GM23248 (cell line): ENCODE measurements around the gene IGF1R. TPM values are rescaled to one million over a fixed set of nuclear protein-coding genes. Genes with fewer than 3 reads are reported as not detected.

ENCODE experiments used
- DNase-seq: peaks from one replicate; pipeline ENCODE4 v3.0.0-alpha.2; 2015
- H2AFZ ChIP-seq: fragments of 200-600 bp; sonication (generic); 2 replicates; pipeline ENCODE4 v1.6.1; 2016; ENCODE audit warnings: antibody characterized with exemption
- H3F3A ChIP-seq: fragments of 200-600 bp; sonication (generic); 2 replicates; pipeline ENCODE4 v1.6.1; 2016; ENCODE audit warnings: mild to moderate bottlenecking, antibody characterized with exemption, mixed run types; ENCODE audit not compliant: insufficient read depth
- H3K27ac ChIP-seq: fragments of 200-600 bp; sonication (generic); 2 replicates; pipeline ENCODE4 v1.5.1; 2016; ENCODE audit warnings: mild to moderate bottlenecking
- H3K27me3 ChIP-seq: fragments of 200-600 bp; sonication (generic); replicated peaks from 2 replicates; pipeline ENCODE4 v1.6.1; 2016; ENCODE audit warnings: mild to moderate bottlenecking; ENCODE audit not compliant: insufficient read depth
- H3K36me3 ChIP-seq: fragments of 200-600 bp; sonication (generic); 2 replicates; pipeline ENCODE4 v1.6.1; 2016; ENCODE audit warnings: low read depth, mild to moderate bottlenecking
- H3K4me1 ChIP-seq: fragments of 200-600 bp; sonication (generic); 2 replicates; pipeline ENCODE4 v1.6.1; 2016; ENCODE audit warnings: mild to moderate bottlenecking; ENCODE audit not compliant: insufficient read depth
- H3K4me2 ChIP-seq: fragments of 200-600 bp; sonication (generic); one replicate; pipeline ENCODE4 v1.6.1; 2016; ENCODE audit warnings: mild to moderate bottlenecking; ENCODE audit not compliant: unreplicated experiment
- H3K4me3 ChIP-seq: fragments of 200-600 bp; sonication (generic); 2 replicates; pipeline ENCODE4 v1.5.1; 2016; ENCODE audit warnings: mild to moderate bottlenecking
- H3K79me2 ChIP-seq: fragments of 200-600 bp; sonication (generic); 2 replicates; pipeline ENCODE4 v1.6.1; 2016; ENCODE audit warnings: mild to moderate bottlenecking; ENCODE audit not compliant: insufficient read depth
- H3K9ac ChIP-seq: fragments of 200-600 bp; sonication (generic); 2 replicates; pipeline ENCODE4 v1.6.1; 2016; ENCODE audit warnings: mild to moderate bottlenecking
- H3K9me2 ChIP-seq: fragments of 200-600 bp; sonication (generic); 2 replicates; pipeline ENCODE4 v1.6.1; 2016; ENCODE audit warnings: mixed run types, mild to moderate bottlenecking, moderate library complexity; ENCODE audit not compliant: insufficient read depth
- H3K9me3 ChIP-seq: fragments of 200-600 bp; sonication (generic); one replicate; pipeline ENCODE4 v1.6.1; 2017; ENCODE audit warnings: low read depth
- H4K20me1 ChIP-seq: fragments of 200-600 bp; sonication (generic); 2 replicates; pipeline ENCODE4 v1.6.0; 2016; ENCODE audit not compliant: insufficient read depth
- EZH2 ChIP-seq: fragments of 200-600 bp; sonication (generic); IDR thresholded peaks from 2 replicates; pipeline ENCODE4 v1.6.1; 2018; ENCODE audit warnings: antibody characterized with exemption, mild to moderate bottlenecking; ENCODE audit not compliant: insufficient read depth, poor library complexity, severe bottlenecking
- EZH2phosphoT487 ChIP-seq: fragments of 200-600 bp; sonication (generic); IDR thresholded peaks from 2 replicates; pipeline ENCODE4 v1.6.1; 2018; ENCODE audit warnings: antibody characterized with exemption, moderate library complexity, mild to moderate bottlenecking, low read depth; ENCODE audit not compliant: insufficient read depth
- WGBS, 2 experiments: methylation state at CpG; one replicate each; pipeline ENCODE4 v1.1.6; 2015 to 2017; ENCODE audit warnings: low lambda C conversion rate in 2 of 2, low coverage in 1 of 2; ENCODE audit errors: missing lambda C conversion rate in 2 of 2; 5-methylcytosine and 5-hydroxymethylcytosine counted together
- in situ Hi-C: fragments of 300-500 bp; cut with MboI; formaldehyde crosslinking; loops from 2 replicates; pipeline ENCODE4 v1.15.0; 2020
- polyA plus RNA-seq: library from polyadenylated mRNA; unstranded; fragments of >200 nt; fragmentation: Nextera tagmentation; extraction: Ambion mirVana; gene quantifications from 2 replicates; pipeline ENCODE4 v1.2.1, GENCODE V29; 2016
- total RNA-seq: library from RNA; depleted of rRNA; stranded (reverse); fragments of >200 nt; shearing (Covaris generic); gene quantifications from 2 replicates; pipeline ENCODE4 v1.2.3, GENCODE V29; 2014

IGF1R gene
- total and polyA plus RNA-seq, 2 experiments from 2014 or later, result 22.0 to 48.6 TPM

DNA sequence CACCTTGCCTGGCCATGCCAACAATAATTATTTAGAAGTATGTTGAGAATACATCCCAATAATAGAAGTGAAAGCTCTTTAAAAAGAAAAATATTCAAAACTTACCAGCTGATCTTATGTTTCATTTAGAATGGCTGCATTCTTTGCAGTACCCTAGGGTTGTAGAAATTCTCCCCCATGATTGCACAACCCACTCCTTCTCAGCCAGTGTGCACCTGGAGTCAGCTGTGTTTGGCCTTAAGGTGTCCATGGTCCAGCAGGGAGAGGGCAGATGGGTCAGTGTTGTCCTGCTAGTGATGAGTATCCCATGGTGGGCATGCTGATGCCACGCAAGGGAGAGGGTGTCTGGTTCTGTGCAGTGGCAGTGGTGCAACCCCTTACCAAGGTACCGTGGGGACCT lies 117.3 kb downstream of the IGF1R start:
- H3K4me1 ChIP-seq, result peaks cover 6% of the 10 kb centered on the region; the same call in 1 of the 2 replicates
- no peak for TF ChIP-seq EZH2
- TF ChIP-seq EZH2phosphoT487, result no peak

GRCh38 chr15:98767692-98768091 lies 119.4 kb downstream of the IGF1R start:
- in situ Hi-C loops, result no loop called here
- Histone ChIP-seq H2AFZ (no peak overlapping the region), H3K79me2 (peaks cover 100% of the 10 kb centered on the region), H3K9me3 (no peaks in the 10 kb centered on the region), H3K27ac (no peak overlapping the region), H3K4me3 (no peak overlapping the region), H3K4me2 (no peak overlapping the region), H3K9me2 (no peaks in the 10 kb centered on the region), H4K20me1 (peaks cover 25% of the 10 kb centered on the region), H3K9ac (no peak overlapping the region), H3K36me3 (no peaks in the 10 kb centered on the region), H3K27me3 (no peaks in the 10 kb centered on the region), H3F3A (no peaks in the 10 kb centered on the region), H3K4me1 (no peaks in the 10 kb centered on the region)
- DNase-seq, result no peak
- TF ChIP-seq EZH2phosphoT487 (no peak), EZH2 (no peak)
- WGBS, 2 experiments, result 88 to 89% methylated on average over 4 of the region's 4 CpGs

More for the DNA sequence above, 117.3 kb downstream of the IGF1R start:
- Histone ChIP-seq H3K4me3 (no peak overlapping the region), H3K4me2 (no peak overlapping the region), H3K9ac (no peak overlapping the region), H3K79me2 (peaks cover 100% of the 10 kb centered on the region), H3K9me2 (no peaks in the 10 kb centered on the region), H3K36me3 (no peaks in the 10 kb centered on the region), H3K27me3 (no peaks in the 10 kb centered on the region), H3K27ac (no peak overlapping the region), H3F3A (no peaks in the 10 kb centered on the region), H3K9me3 (no peaks in the 10 kb centered on the region), H2AFZ (no peak overlapping the region), H4K20me1 (peaks cover 22% of the 10 kb centered on the region)
- WGBS, 2 experiments, result 98 to 100% methylated on average over 2 of the region's 2 CpGs
- in situ Hi-C loops, result no loop called here
- no peak for DNase-seq

- DNase-seq, result no peak
- Histone ChIP-seq H3F3A (no peaks in the 10 kb centered on the region), H3K79me2 (peaks cover 100% of the 10 kb centered on the region), H3K36me3 (no peaks in the 10 kb centered on the region), H3K9me2 (no peaks in the 10 kb centered on the region), H3K4me2 (no peak overlapping the region), H3K27me3 (no peaks in the 10 kb centered on the region), H3K9me3 (no peaks in the 10 kb centered on the region), H4K20me1 (peaks cover 22% of the 10 kb centered on the region), H3K9ac (no peak overlapping the region), H3K4me3 (no peak overlapping the region), H2AFZ (no peak overlapping the region), H3K27ac (no peak overlapping the region), H3K4me1 (no peaks in the 10 kb centered on the region)
- in situ Hi-C loops, result no loop called here
- 92 to 98% methylated on average over 6 of the region's 6 CpGs for WGBS, 2 experiments
- TF ChIP-seq EZH2, result no peak
- no peak for TF ChIP-seq EZH2phosphoT487
Measured at GRCh38 chr15:98769867-98770266, 121.5 kb downstream of the IGF1R start.

- Histone ChIP-seq H3K36me3 (no peaks in the 10 kb centered on the region), H3K9me3 (no peaks in the 10 kb centered on the region), H2AFZ (no peak overlapping the region), H3F3A (no peaks in the 10 kb centered on the region), H3K27ac (no peak overlapping the region), H3K27me3 (no peaks in the 10 kb centered on the region), H3K4me2 (no peak overlapping the region), H3K9ac (no peak overlapping the region), H3K4me3 (no peak overlapping the region), H3K79me2 (peaks cover 100% of the 10 kb centered on the region), H4K20me1 (peaks cover 22% of the 10 kb centered on the region), H3K4me1 (no peaks in the 10 kb centered on the region), H3K9me2 (no peaks in the 10 kb centered on the region)
- 43 to 54% methylated on average over 3 of the region's 3 CpGs for WGBS, 2 experiments
- no peak for TF ChIP-seq EZH2phosphoT487
- no peak for TF ChIP-seq EZH2
- in situ Hi-C loops, result no loop called here
- DNase-seq, result no peak
Measured at GRCh38 chr15:98770984-98771383, 122.6 kb downstream of the IGF1R start.

GRCh38 chr15:98771541-98771940 lies 123.2 kb downstream of the IGF1R start:
- Histone ChIP-seq H3K79me2 (peaks cover 100% of the 10 kb centered on the region), H2AFZ (no peak overlapping the region), H3K4me3 (no peak overlapping the region), H3K9ac (no peak overlapping the region), H3K27me3 (no peaks in the 10 kb centered on the region), H4K20me1 (peaks cover 22% of the 10 kb centered on the region), H3K36me3 (no peaks in the 10 kb centered on the region), H3F3A (no peaks in the 10 kb centered on the region), H3K4me2 (no peak overlapping the region), H3K9me2 (no peaks in the 10 kb centered on the region), H3K27ac (no peak overlapping the region), H3K9me3 (no peaks in the 10 kb centered on the region), H3K4me1 (peaks cover 1% of the 10 kb centered on the region; the same call in 1 of the 2 replicates)
- in situ Hi-C loops, result no loop called here
- TF ChIP-seq EZH2, result no peak
- no peak for TF ChIP-seq EZH2phosphoT487
- no peak for DNase-seq
- 86 to 91% methylated on average over 4 of the region's 4 CpGs for WGBS, 2 experiments
